Central memory CD8-positive, alpha-beta T cell (primary cell): ENCODE measurements around the gene NPPA.
"Not testable (repeated sequence)": the region's sequence is repeated elsewhere in the genome, so short reads cannot be mapped to it uniquely, and the experiment has no call there.

Experiments
- ATAC-seq: fragments of 150-1000 bp; cut with Tn5 transposase; replicated peaks from 2 replicates; pipeline ENCODE4 v1.10.0; 2022; ENCODE audit warnings: mild to moderate bottlenecking, moderate FRiP score, moderate number of reproducible peaks; ENCODE audit not compliant: poor library complexity, severe bottlenecking; ENCODE audit errors: extremely low read depth
- DNase-seq, 2 donors: peaks; one replicate each; pipeline ENCODE4 v3.0.0; 2021; ENCODE audit warnings: low spot score in 2 of 2
- H3K27ac Mint-ChIP-seq: one replicate; pipeline ENCODE4 v1.8.0; 2022; ENCODE audit warnings: low read depth, mild to moderate bottlenecking, moderate library complexity, mixed read lengths
- H3K27me3 Mint-ChIP-seq: one replicate; pipeline ENCODE4 v1.8.0; 2022; ENCODE audit warnings: mixed read lengths
- H3K36me3 Mint-ChIP-seq: one replicate; pipeline ENCODE4 v1.8.0; 2022; ENCODE audit warnings: mild to moderate bottlenecking, moderate library complexity, mixed read lengths; ENCODE audit not compliant: insufficient read depth
- H3K4me1 Mint-ChIP-seq: one replicate; pipeline ENCODE4 v1.8.0; 2022; ENCODE audit warnings: mixed read lengths
- H3K4me3 Mint-ChIP-seq: one replicate; pipeline ENCODE4 v1.8.0; 2022; ENCODE audit warnings: mild to moderate bottlenecking, moderate library complexity, mixed read lengths
- H3K9me3 Mint-ChIP-seq: one replicate; pipeline ENCODE4 v1.8.0; 2022; ENCODE audit warnings: mixed read lengths

Gene NPPA

GRCh38 chr1:11847667-11848372 is at the start of gene NPPA:
Gene NPPA (minus strand): TSS chr1:11847783. CDS start chr1:11847684, 99 bp downstream.
- no peak for ATAC-seq
- no peak for DNase-seq
- H3K4me1 Mint-ChIP-seq, result peaks cover 4% of the 10 kb centered on the region
- H3K27me3 Mint-ChIP-seq, result peaks cover 16% of the 10 kb centered on the region
- H3K9me3 Mint-ChIP-seq, result no peaks in the 10 kb centered on the region
- H3K4me3 Mint-ChIP-seq, result no peak within 1 kb of the TSS
- H3K27ac Mint-ChIP-seq, result peak within 1 kb of the TSS; percentile 55
- H3K36me3 Mint-ChIP-seq, result peaks cover 5% of the 10 kb centered on the region

DNA sequence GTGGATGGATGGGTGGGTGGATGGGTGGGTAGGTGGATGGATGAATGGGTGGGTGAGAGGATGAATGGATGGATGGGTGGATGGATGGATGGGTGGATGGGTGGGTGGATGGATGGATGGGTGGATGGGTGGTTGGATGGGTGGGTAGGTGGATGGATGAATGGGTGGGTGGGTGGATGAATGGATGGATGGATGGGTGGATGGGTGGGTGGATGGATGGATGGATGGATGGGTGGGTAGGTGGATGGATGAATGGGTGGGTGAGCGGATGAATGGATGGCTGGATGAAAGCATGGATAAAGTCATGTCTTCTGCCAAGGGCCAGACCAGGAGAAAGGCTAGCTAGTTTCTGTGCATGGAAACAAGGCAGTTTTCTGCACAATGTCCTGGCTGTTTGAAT is 46.9 kb upstream of the NPPA start:
- not testable (repeated sequence) for H3K27ac Mint-ChIP-seq, DNase-seq, H3K4me1 Mint-ChIP-seq, H3K4me3 Mint-ChIP-seq, H3K9me3 Mint-ChIP-seq, H3K36me3 Mint-ChIP-seq, ATAC-seq
- H3K27me3 Mint-ChIP-seq, result peaks cover 72% of the 10 kb centered on the region

DNA sequence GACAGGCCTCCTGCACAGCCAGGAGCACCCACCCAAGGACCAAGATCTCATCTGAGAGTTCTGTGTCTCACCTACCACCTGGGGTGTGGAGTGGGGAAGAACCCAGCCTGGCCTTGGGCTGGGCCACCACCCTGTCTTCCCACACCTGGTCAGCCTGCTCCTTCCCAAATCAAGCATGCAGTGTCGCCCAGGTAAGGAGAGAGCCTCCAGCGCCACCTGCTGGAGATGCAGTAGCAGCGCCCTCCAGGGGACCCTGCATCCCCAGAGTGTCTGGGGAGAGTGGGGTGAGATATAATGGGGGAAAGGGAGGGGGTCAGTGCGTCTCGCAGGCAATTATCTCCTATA is 46.3 kb upstream of the NPPA start:
- no peak overlapping the region for H3K4me3 Mint-ChIP-seq
- peaks cover 65% of the 10 kb centered on the region for H3K27me3 Mint-ChIP-seq
- peak; percentile 47 to 60 for DNase-seq
- H3K27ac Mint-ChIP-seq, result no peak overlapping the region
- H3K4me1 Mint-ChIP-seq, result peaks cover 6% of the 10 kb centered on the region
- no peaks in the 10 kb centered on the region for H3K36me3 Mint-ChIP-seq
- no peaks in the 10 kb centered on the region for H3K9me3 Mint-ChIP-seq
- ATAC-seq, result no peak

DNA sequence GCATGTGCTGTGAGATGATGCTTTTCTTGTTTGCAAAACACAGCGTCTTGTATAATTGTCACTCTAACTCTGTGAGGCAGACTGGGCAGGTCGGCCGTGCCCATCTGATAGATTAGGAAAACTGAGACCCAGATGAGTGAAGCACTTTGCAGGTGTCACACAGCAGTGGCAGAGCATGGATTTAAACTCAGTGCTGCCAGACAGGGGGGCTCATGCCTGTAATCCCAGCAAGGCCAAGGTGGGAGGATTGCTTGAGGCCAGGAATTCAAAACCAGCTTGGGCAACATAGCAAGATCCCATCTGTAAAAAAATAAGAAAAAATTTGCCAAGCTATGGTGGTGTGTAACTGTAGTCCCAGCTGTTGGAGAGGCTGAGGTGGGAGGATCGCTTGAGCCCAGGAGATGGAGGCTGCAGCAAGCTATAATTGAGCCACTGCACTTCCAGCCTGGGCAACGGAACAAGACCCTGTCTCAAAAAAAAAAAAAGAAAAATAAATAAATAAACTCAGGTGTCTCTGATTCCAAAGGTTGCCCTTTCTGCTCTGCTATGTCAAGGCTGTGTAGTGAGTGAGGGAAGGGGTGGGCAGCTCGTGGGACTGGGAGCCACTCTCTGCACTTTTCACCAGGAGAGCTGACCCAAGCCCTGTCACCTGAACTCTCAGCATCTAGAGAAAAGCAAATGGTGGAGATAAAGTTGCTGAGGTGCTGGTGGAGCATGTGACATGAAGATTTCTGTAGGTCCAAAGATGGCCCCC is 44.0 kb upstream of the NPPA start:
- no peak for DNase-seq
- peaks cover 6% of the 10 kb centered on the region for H3K4me1 Mint-ChIP-seq
- H3K9me3 Mint-ChIP-seq, result no peaks in the 10 kb centered on the region
- no peak overlapping the region for H3K4me3 Mint-ChIP-seq
- no peak for ATAC-seq
- H3K27me3 Mint-ChIP-seq, result peaks cover 44% of the 10 kb centered on the region
- no peak overlapping the region for H3K27ac Mint-ChIP-seq
- no peaks in the 10 kb centered on the region for H3K36me3 Mint-ChIP-seq

DNA sequence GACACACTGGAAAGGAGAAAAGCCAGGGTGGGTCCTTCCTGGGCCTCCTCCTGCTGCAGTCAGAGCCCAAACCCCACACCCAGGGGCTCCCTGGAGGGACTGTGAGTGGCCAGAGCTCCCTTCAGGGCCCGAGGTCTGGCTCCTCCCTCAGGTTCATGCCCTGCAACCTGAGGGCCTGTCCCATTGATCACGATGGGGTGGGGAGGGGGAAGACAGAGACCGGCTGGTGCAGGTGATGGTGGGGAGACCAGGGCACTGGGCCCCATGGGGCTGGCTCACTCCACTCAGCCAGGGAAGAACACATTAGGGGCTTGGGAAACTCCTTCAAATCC is 41.3 kb upstream of the NPPA start:
- no peak for ATAC-seq
- no peak overlapping the region for H3K27ac Mint-ChIP-seq
- H3K4me1 Mint-ChIP-seq, result peaks cover 2% of the 10 kb centered on the region
- peaks cover 36% of the 10 kb centered on the region for H3K27me3 Mint-ChIP-seq
- H3K36me3 Mint-ChIP-seq, result no peaks in the 10 kb centered on the region
- no peaks in the 10 kb centered on the region for H3K9me3 Mint-ChIP-seq
- H3K4me3 Mint-ChIP-seq, result no peak overlapping the region
- no peak for DNase-seq

GRCh38 chr1:11888206-11888876 is 40.8 kb upstream of the NPPA start:
- no peaks in the 10 kb centered on the region for H3K9me3 Mint-ChIP-seq
- H3K4me3 Mint-ChIP-seq, result no peak overlapping the region
- no peaks in the 10 kb centered on the region for H3K36me3 Mint-ChIP-seq
- no peak overlapping the region for H3K27ac Mint-ChIP-seq
- peaks cover 34% of the 10 kb centered on the region for H3K27me3 Mint-ChIP-seq
- no peaks in the 10 kb centered on the region for H3K4me1 Mint-ChIP-seq
- ATAC-seq (no peak), DNase-seq (no peak)

- H3K36me3 Mint-ChIP-seq, result no peaks in the 10 kb centered on the region
- no peak for DNase-seq
- H3K4me3 Mint-ChIP-seq, result no peak overlapping the region
- H3K4me1 Mint-ChIP-seq, result no peaks in the 10 kb centered on the region
- H3K27ac Mint-ChIP-seq, result no peak overlapping the region
- H3K27me3 Mint-ChIP-seq, result peaks cover 38% of the 10 kb centered on the region
- H3K9me3 Mint-ChIP-seq, result no peaks in the 10 kb centered on the region
- ATAC-seq, result no peak
Measured at GRCh38 chr1:11887666-11888007, 40.1 kb upstream of the NPPA start.

DNA sequence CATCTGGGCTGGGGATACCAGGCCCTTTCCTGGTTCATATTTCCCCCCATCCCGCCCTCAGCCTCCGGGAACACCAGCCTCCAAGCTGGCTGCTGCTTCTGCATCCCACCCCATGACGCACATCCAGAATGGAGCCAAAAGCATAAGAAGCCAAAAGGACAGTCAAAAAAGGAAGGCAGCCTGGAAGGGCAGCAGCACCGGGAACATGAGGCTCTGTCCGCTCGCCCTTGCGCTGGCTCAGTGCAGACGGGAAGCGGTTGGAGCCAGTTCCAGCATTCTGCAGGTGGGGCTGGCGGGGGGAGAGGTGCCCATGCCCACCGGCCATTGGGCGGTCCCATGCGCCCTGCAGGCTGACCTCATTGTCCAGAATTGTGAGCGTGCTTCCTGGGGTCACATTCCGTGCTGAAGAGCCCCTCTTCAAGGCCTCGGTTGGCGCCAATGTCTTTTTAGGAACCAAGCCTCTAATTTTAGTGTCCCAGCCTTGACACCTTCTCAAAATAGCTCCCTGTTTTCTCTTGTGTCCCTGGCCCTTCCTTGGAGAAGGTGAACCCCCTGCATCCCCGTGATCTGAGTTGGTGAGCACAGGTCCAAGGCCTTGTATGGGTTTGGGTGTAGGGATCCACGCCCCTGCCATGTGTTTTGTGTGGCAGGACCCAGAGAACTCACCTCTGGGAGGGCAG is 39.5 kb upstream of the NPPA start:
- peaks cover 38% of the 10 kb centered on the region for H3K27me3 Mint-ChIP-seq
- no peaks in the 10 kb centered on the region for H3K36me3 Mint-ChIP-seq
- no peaks in the 10 kb centered on the region for H3K4me1 Mint-ChIP-seq
- H3K9me3 Mint-ChIP-seq, result no peaks in the 10 kb centered on the region
- H3K27ac Mint-ChIP-seq, result no peak overlapping the region
- no peak for ATAC-seq
- no peak for DNase-seq
- H3K4me3 Mint-ChIP-seq, result no peak overlapping the region

DNA sequence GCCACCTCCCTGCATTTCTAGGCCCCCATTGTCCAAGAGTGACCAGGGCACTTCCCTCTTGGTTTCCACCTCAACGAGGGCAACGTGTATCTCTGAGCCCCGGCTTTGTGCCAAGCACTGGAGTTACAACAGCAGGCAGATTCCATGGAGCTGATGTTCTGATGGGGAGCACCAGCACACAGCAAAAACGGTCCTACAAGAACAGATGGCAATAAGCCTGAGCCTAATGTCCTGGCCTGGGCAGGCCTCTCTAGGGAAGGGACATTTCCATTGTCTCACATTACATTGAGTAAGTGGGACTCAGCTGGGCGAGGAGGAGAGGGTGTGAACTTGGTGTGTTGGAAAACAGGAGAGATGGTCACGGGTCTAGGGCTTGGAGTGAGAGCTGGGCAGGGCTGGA is 38.3 kb upstream of the NPPA start:
- Mint-ChIP-seq H3K4me3 (no peak overlapping the region), H3K27me3 (peaks cover 46% of the 10 kb centered on the region), H3K27ac (no peak overlapping the region), H3K36me3 (no peaks in the 10 kb centered on the region), H3K9me3 (no peaks in the 10 kb centered on the region), H3K4me1 (no peaks in the 10 kb centered on the region)
- ATAC-seq (no peak), DNase-seq (no peak)

GRCh38 chr1:11882814-11883538 is 35.4 kb upstream of the NPPA start:
- no peaks in the 10 kb centered on the region for H3K9me3 Mint-ChIP-seq
- H3K27ac Mint-ChIP-seq, result no peak overlapping the region
- H3K4me3 Mint-ChIP-seq, result no peak overlapping the region
- peaks cover 46% of the 10 kb centered on the region for H3K27me3 Mint-ChIP-seq
- no peaks in the 10 kb centered on the region for H3K36me3 Mint-ChIP-seq
- no peaks in the 10 kb centered on the region for H3K4me1 Mint-ChIP-seq
- ATAC-seq (no peak), DNase-seq (no peak)

- peaks cover 52% of the 10 kb centered on the region for H3K27me3 Mint-ChIP-seq
- no peaks in the 10 kb centered on the region for H3K9me3 Mint-ChIP-seq
- H3K4me1 Mint-ChIP-seq, result no peaks in the 10 kb centered on the region
- ATAC-seq (no peak), DNase-seq (no peak)
- H3K36me3 Mint-ChIP-seq, result no peaks in the 10 kb centered on the region
- H3K4me3 Mint-ChIP-seq, result no peak overlapping the region
- no peak overlapping the region for H3K27ac Mint-ChIP-seq
Measured at GRCh38 chr1:11881749-11882441, 34.3 kb upstream of the NPPA start.
